ENCODE results near the gene ZHX3.

DNA sequence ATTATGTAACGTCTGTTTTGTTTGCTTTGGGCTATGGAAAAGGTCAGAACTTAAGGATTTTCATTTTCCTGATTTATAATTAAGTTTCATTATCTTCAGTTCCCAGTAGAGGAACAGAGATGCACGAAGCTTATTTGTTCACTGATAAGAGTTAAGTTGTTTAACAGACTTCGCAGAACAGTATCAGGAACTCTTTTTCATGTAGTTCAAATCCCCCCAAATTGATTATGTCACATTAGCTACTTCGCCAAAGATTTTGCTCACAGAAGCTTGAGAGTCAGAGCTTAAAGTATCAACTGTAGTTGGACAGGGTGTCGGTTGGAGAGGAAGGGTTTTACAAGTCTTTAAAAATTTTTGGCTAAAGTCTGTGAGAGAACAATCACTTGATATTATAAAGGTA, 43.4 kb downstream of the ZHX3 start:
- TF ChIP-seq, protein P1, sequence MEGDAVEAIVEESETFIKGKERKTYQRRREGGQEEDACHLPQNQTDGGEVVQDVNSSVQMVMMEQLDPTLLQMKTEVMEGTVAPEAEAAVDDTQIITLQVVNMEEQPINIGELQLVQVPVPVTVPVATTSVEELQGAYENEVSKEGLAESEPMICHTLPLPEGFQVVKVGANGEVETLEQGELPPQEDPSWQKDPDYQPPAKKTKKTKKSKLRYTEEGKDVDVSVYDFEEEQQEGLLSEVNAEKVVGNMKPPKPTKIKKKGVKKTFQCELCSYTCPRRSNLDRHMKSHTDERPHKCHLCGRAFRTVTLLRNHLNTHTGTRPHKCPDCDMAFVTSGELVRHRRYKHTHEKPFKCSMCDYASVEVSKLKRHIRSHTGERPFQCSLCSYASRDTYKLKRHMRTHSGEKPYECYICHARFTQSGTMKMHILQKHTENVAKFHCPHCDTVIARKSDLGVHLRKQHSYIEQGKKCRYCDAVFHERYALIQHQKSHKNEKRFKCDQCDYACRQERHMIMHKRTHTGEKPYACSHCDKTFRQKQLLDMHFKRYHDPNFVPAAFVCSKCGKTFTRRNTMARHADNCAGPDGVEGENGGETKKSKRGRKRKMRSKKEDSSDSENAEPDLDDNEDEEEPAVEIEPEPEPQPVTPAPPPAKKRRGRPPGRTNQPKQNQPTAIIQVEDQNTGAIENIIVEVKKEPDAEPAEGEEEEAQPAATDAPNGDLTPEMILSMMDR (IDR thresholded peaks at IDR 0.05), result no peak
- TF ChIP-seq POLR2A (IDR thresholded peaks at IDR 0.05), result no peak
- TF ChIP-seq EP300 (IDR thresholded peaks at IDR 0.05), result no peak
- no peak for TF ChIP-seq POLR2AphosphoS5 (IDR thresholded peaks at IDR 0.05)
